ENCODE data around the gene MRS2.

DNA sequence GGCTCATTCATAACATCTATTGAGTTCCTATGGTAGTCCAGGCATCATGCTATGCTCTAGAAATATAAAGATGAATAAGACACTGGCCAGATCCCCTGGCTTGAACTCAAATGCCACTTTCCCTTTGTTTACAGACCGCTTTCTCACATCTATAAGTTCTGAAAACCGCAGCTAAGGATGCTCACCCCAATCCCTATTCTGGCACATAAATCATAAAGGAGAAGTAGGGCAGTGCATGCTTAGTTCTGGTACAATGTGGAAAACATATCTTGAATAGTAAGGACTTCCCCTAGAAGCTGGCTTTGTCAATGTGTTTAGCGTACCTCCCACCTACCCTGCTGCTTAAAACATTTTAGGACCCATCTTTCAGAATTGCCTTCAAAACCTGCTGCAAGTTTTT lies 26.4 kb downstream of the MRS2 start:
- TF ChIP-seq, protein P1, sequence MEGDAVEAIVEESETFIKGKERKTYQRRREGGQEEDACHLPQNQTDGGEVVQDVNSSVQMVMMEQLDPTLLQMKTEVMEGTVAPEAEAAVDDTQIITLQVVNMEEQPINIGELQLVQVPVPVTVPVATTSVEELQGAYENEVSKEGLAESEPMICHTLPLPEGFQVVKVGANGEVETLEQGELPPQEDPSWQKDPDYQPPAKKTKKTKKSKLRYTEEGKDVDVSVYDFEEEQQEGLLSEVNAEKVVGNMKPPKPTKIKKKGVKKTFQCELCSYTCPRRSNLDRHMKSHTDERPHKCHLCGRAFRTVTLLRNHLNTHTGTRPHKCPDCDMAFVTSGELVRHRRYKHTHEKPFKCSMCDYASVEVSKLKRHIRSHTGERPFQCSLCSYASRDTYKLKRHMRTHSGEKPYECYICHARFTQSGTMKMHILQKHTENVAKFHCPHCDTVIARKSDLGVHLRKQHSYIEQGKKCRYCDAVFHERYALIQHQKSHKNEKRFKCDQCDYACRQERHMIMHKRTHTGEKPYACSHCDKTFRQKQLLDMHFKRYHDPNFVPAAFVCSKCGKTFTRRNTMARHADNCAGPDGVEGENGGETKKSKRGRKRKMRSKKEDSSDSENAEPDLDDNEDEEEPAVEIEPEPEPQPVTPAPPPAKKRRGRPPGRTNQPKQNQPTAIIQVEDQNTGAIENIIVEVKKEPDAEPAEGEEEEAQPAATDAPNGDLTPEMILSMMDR (IDR thresholded peaks at IDR 0.05): no peak
- no peak for TF ChIP-seq POLR2A (IDR thresholded peaks at IDR 0.05)

Measured in Peyer's patch (tissue), 4 donors.